Measurements from ENCODE around the gene FSHR. TPM values are rescaled to one million over a fixed set of nuclear protein-coding genes. Genes with fewer than 3 reads are reported as not detected.

The FSHR gene
- total and polyA plus RNA-seq, 2 donors (not counting 3 experiments of a cell fraction or from before 2014, with no cell fraction given) = not detected

- no TSS peak for BruUV-seq (replicated peaks)
- H3K9me3 ChIP-seq (replicated peaks; ENCODE audit: control insufficient read depth, insufficient read depth, low read length) = no peaks in the 10 kb centered on the region
- H3K27ac ChIP-seq (ENCODE audit: insufficient read depth, low read depth, low read length) = no peak overlapping the region
- FAIRE-seq (no peak), DNase-seq (ENCODE audit: low read depth, low spot score) (no peak)
- dilution Hi-C loops (cut with MboI; ENCODE audit: extremely low pct_ligation_motif_present, low sequenced_read_pairs) = no loop called here
- no peaks in the 10 kb centered on the region for H4K20me1 ChIP-seq (replicated peaks; ENCODE audit: control insufficient read depth, extremely low read depth, insufficient read depth, low read length)
- intact Hi-C loops (cut with micrococcal nuclease) = no loop called here
- no peaks in the 10 kb centered on the region for H3K9me1 ChIP-seq (replicated peaks; ENCODE audit: control insufficient read depth, extremely low read depth, insufficient read depth, low read length)
- H3K79me2 ChIP-seq (ENCODE audit: control insufficient read depth, insufficient read depth, low read length) = no peaks in the 10 kb centered on the region
- no peak overlapping the region for H3K4me2 ChIP-seq (ENCODE audit: insufficient read depth, low read length)
- TF ChIP-seq MAX (IDR thresholded peaks at IDR 0.05; ENCODE audit: insufficient read depth, insufficient read length) = no peak
- no peak for TF ChIP-seq MYC (IDR thresholded peaks at IDR 0.05; ENCODE audit: low read depth, low read length)
- no peak for TF ChIP-seq GATA2 (IDR thresholded peaks at IDR 0.05; ENCODE audit: insufficient read depth, insufficient read length, low read depth, low read length)
- TF ChIP-seq POLR2AphosphoS5 (IDR thresholded peaks at IDR 0.05; ENCODE audit: insufficient read depth, low read depth, low read length) = no peak
- TF ChIP-seq CTCF (IDR thresholded peaks at IDR 0.05; ENCODE audit: extremely low read depth in 1 of 2, insufficient read depth in 1 of 2, low read depth in 1 of 2, low read length in 2 of 2) = no peak
- no peak for TF ChIP-seq POLR2A (IDR thresholded peaks at IDR 0.05; ENCODE audit: low read depth, low read length)
- no peak for TF ChIP-seq FOS (IDR thresholded peaks at IDR 0.05; ENCODE audit: borderline replicate concordance, insufficient read depth, low read length)
- TF ChIP-seq JUN (IDR thresholded peaks at IDR 0.05; ENCODE audit: borderline replicate concordance, insufficient read depth, insufficient read length, low read depth) = no peak
- no peak for TF ChIP-seq EZH2 (IDR thresholded peaks at IDR 0.05; ENCODE audit: borderline replicate concordance, low read depth, low read length, severe bottlenecking)
- ChIA-PET CTCF (interaction anchor here (0.5 to 3.7 kb wide), 3 partner anchors 67 to 1546 kb away, joined by 3 to 54 read pairs (median 7); no protein-coding TSS in a partner anchor), POLR2A (no interaction called here)
- no peak overlapping the region for H3K4me3 ChIP-seq (replicated peaks in 1 of 3; ENCODE audit: insufficient read depth in 1 of 3, low read depth in 1 of 3, low read length in 3 of 3)
- no peaks in the 10 kb centered on the region for H3K27me3 ChIP-seq (ENCODE audit: control insufficient read depth in 2 of 2, insufficient read depth in 2 of 2, low read length in 2 of 2)
- H3K4me1 ChIP-seq (ENCODE audit: control insufficient read depth, extremely low read depth, insufficient read depth, low read length) = no peaks in the 10 kb centered on the region
- H3K36me3 ChIP-seq (ENCODE audit: control insufficient read depth in 2 of 2, extremely low read depth in 1 of 2, insufficient read depth in 2 of 2, low read length in 2 of 2) = no peaks in the 10 kb centered on the region
- no peak overlapping the region for H2AFZ ChIP-seq (ENCODE audit: low read depth, low read length)
- no peak overlapping the region for H3K9ac ChIP-seq (replicated peaks; ENCODE audit: extremely low read depth, insufficient read depth, low read length)
These were observed 209.4 kb downstream of the FSHR start for GRCh38 chr2:48944956-48945355.

All from endothelial cell of umbilical vein (primary cell).